ENCODE results near the gene PCGF5. TPM values are rescaled to one million over a fixed set of nuclear protein-coding genes. Genes with fewer than 3 reads are reported as not detected.
"Not testable (repeated sequence)": the region's sequence is repeated elsewhere in the genome, so short reads cannot be mapped to it uniquely, and the experiment has no call there.

Gene PCGF5
- total RNA-seq, 1 experiment from 2014 or later, result 27.7 TPM

DNA sequence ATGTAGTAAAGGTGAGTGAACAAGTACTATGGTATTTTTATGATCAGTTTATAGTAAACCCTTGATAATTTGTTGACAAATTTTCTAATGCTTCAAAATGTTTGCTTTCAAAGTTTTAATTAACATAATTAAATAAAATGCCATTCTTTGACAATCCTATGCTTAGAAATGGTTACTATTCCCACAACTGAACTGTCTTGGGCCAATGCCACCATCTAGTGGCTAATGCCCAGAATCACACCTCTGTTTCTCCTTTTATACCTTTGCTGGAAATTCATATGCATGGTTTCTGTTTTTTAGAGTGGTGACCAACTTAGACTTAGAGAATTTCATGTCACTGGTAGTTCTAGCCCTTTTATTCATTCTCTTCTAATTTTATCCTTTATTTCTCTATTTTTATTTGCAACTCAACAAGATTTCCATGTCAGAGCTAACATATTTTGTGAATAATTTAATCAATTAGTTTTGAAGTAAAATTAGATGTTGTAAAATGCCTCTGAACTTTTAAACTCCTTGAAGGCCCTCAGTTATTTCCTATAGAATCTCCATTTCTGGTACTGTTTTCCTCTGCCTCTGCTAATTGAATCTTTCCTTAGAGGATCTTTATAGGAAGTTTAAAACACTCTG lies 31.1 kb downstream of the PCGF5 start:
- no TSS peak for BruUV-seq (replicated peaks)
- POLR2A ChIA-PET (ENCODE audit: unreplicated experiment), result interaction anchor here (0.7 kb wide), 1 partner anchor 15 kb away, joined by 6 read pairs; no protein-coding TSS in a partner anchor
- Histone ChIP-seq H3F3A (ENCODE audit: insufficient read depth, low read depth) (no peaks in the 10 kb centered on the region), H3K27me3 (ENCODE audit: insufficient read depth, low read depth) (no peaks in the 10 kb centered on the region), H3K9me2 (ENCODE audit: insufficient read depth) (no peaks in the 10 kb centered on the region), H4K20me1 (ENCODE audit: insufficient read depth) (no peaks in the 10 kb centered on the region), H3K4me3 (no peak overlapping the region), H2AFZ (no peak overlapping the region), H3K9me3 (ENCODE audit: insufficient read depth, low read depth) (no peaks in the 10 kb centered on the region), H3K79me2 (ENCODE audit: low read depth) (no peaks in the 10 kb centered on the region), H3K36me3 (ENCODE audit: low read depth) (no peaks in the 10 kb centered on the region), H3K27ac (no peak overlapping the region), H3K4me1 (replicated peaks; ENCODE audit: insufficient read depth) (no peaks in the 10 kb centered on the region), H3K4me2 (no peak overlapping the region)
- intact Hi-C loops (cut with micrococcal nuclease; ENCODE audit: unreplicated experiment), result loop anchor here (1.0 to 2.0 kb wide), 3 partner anchors 209 to 340 kb away; no protein-coding TSS in a partner anchor
- no peak for TF ChIP-seq EZH2 (IDR thresholded peaks at IDR 0.05; ENCODE audit: low read depth)
- TF ChIP-seq, protein P1, sequence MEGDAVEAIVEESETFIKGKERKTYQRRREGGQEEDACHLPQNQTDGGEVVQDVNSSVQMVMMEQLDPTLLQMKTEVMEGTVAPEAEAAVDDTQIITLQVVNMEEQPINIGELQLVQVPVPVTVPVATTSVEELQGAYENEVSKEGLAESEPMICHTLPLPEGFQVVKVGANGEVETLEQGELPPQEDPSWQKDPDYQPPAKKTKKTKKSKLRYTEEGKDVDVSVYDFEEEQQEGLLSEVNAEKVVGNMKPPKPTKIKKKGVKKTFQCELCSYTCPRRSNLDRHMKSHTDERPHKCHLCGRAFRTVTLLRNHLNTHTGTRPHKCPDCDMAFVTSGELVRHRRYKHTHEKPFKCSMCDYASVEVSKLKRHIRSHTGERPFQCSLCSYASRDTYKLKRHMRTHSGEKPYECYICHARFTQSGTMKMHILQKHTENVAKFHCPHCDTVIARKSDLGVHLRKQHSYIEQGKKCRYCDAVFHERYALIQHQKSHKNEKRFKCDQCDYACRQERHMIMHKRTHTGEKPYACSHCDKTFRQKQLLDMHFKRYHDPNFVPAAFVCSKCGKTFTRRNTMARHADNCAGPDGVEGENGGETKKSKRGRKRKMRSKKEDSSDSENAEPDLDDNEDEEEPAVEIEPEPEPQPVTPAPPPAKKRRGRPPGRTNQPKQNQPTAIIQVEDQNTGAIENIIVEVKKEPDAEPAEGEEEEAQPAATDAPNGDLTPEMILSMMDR (conservative IDR thresholded peaks at IDR 0.05), result peak; percentile 84
- peak in 1 of 2 experiments; percentile 17 for DNase-seq
- CTCF ChIA-PET, result interaction anchor here (0.7 to 1.7 kb wide), 4 partner anchors 163 to 340 kb away, joined by 3 to 5 read pairs (median 4); no protein-coding TSS in a partner anchor

DNA sequence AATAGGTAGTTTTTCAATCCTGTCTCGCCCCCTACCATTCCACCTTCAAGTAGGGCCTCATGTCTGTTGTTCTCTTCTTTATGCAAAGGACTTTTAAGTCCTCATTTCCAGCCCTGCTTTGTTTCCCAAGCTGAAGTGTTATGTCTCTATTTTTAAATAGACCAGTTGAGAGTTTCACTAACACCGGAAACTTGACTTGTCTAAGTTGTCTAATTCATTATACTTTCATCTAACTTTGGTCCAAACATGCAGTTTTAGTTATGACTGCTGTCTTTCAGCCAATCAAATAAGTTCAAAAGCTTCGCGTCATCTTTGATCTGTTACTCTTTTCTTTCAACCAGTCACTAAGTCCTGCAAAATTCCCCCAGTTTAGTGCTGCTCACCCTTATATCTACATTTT lies 32.8 kb downstream of the PCGF5 start:
- Histone ChIP-seq H4K20me1 (ENCODE audit: insufficient read depth) (no peaks in the 10 kb centered on the region), H3K79me2 (ENCODE audit: low read depth) (no peaks in the 10 kb centered on the region), H3K27me3 (ENCODE audit: insufficient read depth, low read depth) (no peaks in the 10 kb centered on the region), H3K4me1 (replicated peaks; ENCODE audit: insufficient read depth) (no peaks in the 10 kb centered on the region), H3K27ac (no peak overlapping the region), H3F3A (ENCODE audit: insufficient read depth, low read depth) (no peaks in the 10 kb centered on the region), H2AFZ (no peak overlapping the region), H3K4me2 (no peak overlapping the region), H3K4me3 (no peak overlapping the region), H3K36me3 (ENCODE audit: low read depth) (no peaks in the 10 kb centered on the region), H3K9me2 (ENCODE audit: insufficient read depth) (no peaks in the 10 kb centered on the region), H3K9me3 (ENCODE audit: insufficient read depth, low read depth) (no peaks in the 10 kb centered on the region)
- ChIA-PET CTCF (interaction anchor here (0.6 kb wide), 1 partner anchor 283 kb away, joined by 3 read pairs; no protein-coding TSS in a partner anchor), POLR2A (ENCODE audit: unreplicated experiment) (no interaction called here)
- intact Hi-C loops (cut with micrococcal nuclease; ENCODE audit: unreplicated experiment), result no loop called here
- BruUV-seq (replicated peaks), result no TSS peak
- no peak for DNase-seq
- TF ChIP-seq, protein P1 (conservative IDR thresholded peaks at IDR 0.05), result no peak
- TF ChIP-seq EZH2 (IDR thresholded peaks at IDR 0.05; ENCODE audit: low read depth), result no peak

DNA sequence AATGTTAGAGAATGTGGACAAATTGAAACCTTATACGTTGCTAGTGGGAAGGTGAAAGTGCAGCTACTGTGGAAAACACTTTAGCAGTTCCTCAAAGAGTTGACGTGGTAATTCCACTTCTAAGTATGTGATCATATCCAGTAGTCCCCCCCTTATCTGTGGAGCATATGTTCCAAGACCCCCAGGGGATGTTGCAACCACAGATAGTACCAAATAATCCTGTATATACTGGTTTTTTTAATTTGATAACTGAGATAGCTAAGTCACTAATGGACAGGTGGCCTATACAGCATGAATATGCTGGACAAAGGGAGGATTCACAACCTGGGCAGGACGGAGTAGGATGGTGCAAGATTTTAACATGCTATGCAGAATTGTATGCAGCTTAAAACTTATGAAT lies 36.8 kb downstream of the PCGF5 start:
- no peaks in the 10 kb centered on the region for H3K36me3 ChIP-seq (ENCODE audit: low read depth)
- H3K9me3 ChIP-seq (ENCODE audit: insufficient read depth, low read depth), result no peaks in the 10 kb centered on the region
- ChIA-PET POLR2A (ENCODE audit: unreplicated experiment) (no interaction called here), CTCF (no interaction called here)
- no peaks in the 10 kb centered on the region for H3K4me1 ChIP-seq (replicated peaks; ENCODE audit: insufficient read depth)
- BruUV-seq (replicated peaks), result no TSS peak
- no peak overlapping the region for H3K4me2 ChIP-seq
- intact Hi-C loops (cut with micrococcal nuclease; ENCODE audit: unreplicated experiment), result no loop called here
- no peaks in the 10 kb centered on the region for H3K9me2 ChIP-seq (ENCODE audit: insufficient read depth)
- no peak for DNase-seq
- no peak overlapping the region for H3K27ac ChIP-seq
- no peaks in the 10 kb centered on the region for H3K27me3 ChIP-seq (ENCODE audit: insufficient read depth, low read depth)
- H3K79me2 ChIP-seq (ENCODE audit: low read depth), result no peaks in the 10 kb centered on the region
- H3K4me3 ChIP-seq, result no peak overlapping the region
- H4K20me1 ChIP-seq (ENCODE audit: insufficient read depth), result no peaks in the 10 kb centered on the region
- H3F3A ChIP-seq (ENCODE audit: insufficient read depth, low read depth), result no peaks in the 10 kb centered on the region
- TF ChIP-seq, protein P1 (conservative IDR thresholded peaks at IDR 0.05), result no peak
- no peak for TF ChIP-seq EZH2 (IDR thresholded peaks at IDR 0.05; ENCODE audit: low read depth)
- no peak overlapping the region for H2AFZ ChIP-seq

DNA sequence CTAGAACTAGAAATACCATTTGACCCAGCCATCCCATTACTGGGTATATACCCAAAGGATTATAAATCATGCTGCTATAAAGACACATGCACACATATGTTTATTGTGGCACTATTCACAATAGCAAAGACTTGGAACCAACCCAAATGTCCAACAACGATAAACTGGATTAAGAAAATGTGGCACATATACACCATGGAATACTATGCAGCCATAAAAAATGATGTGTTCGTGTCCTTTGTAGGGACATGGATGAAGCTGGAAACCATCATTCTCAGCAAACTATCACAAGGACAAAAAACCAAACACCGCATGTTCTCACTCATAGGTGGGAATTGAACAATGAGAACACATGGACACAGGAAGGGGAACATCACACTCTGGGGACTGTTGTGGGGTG lies 40.0 kb downstream of the PCGF5 start:
- H4K20me1 ChIP-seq (ENCODE audit: insufficient read depth); H3K4me2 ChIP-seq; BruUV-seq (replicated peaks); H3K9me2 ChIP-seq (ENCODE audit: insufficient read depth); POLR2A ChIA-PET (ENCODE audit: unreplicated experiment); DNase-seq; H3K27ac ChIP-seq; CTCF ChIA-PET; H3K4me3 ChIP-seq; H3K4me1 ChIP-seq (replicated peaks; ENCODE audit: insufficient read depth); H3F3A ChIP-seq (ENCODE audit: insufficient read depth, low read depth); H3K9me3 ChIP-seq (ENCODE audit: insufficient read depth, low read depth); H2AFZ ChIP-seq; H3K79me2 ChIP-seq (ENCODE audit: low read depth); H3K27me3 ChIP-seq (ENCODE audit: insufficient read depth, low read depth); H3K36me3 ChIP-seq (ENCODE audit: low read depth); intact Hi-C loops (cut with micrococcal nuclease; ENCODE audit: unreplicated experiment): not testable (repeated sequence)

Measured in PC-9 (cell line).